ENCODE data around the gene NOX3. TPM values are rescaled to one million over a fixed set of nuclear protein-coding genes. Genes with fewer than 3 reads are reported as not detected.
"Not testable (repeated sequence)": the region's sequence is repeated elsewhere in the genome, so short reads cannot be mapped to it uniquely, and the experiment has no call there.

The NOX3 gene
- total RNA-seq, 3 donors from 2014 or later: not detected

- Mint-ChIP-seq H3K4me1 (ENCODE audit: low read depth) (no peaks in the 10 kb centered on the region), H3K4me3 (no peak overlapping the region), H3K36me3 (ENCODE audit: insufficient read depth) (no peaks in the 10 kb centered on the region), H3K9me3 (no peaks in the 10 kb centered on the region), H3K27me3 (ENCODE audit: low read depth) (peaks cover 5% of the 10 kb centered on the region)
- ATAC-seq: no peak
- no peak for DNase-seq
Measured at GRCh38 chr6:155366325-155366724, 89.3 kb downstream of the NOX3 start.

GRCh38 chr6:155364844-155365437 is 90.7 kb downstream of the NOX3 start:
- Mint-ChIP-seq H3K36me3 (ENCODE audit: insufficient read depth) (no peaks in the 10 kb centered on the region), H3K4me1 (ENCODE audit: low read depth) (no peaks in the 10 kb centered on the region), H3K9me3 (no peaks in the 10 kb centered on the region), H3K4me3 (no peak overlapping the region), H3K27me3 (ENCODE audit: low read depth) (peaks cover 5% of the 10 kb centered on the region)
- no peak for DNase-seq
- no peak for ATAC-seq

- not testable (repeated sequence) for DNase-seq; H3K9me3 Mint-ChIP-seq; H3K36me3 Mint-ChIP-seq (ENCODE audit: insufficient read depth); ATAC-seq; H3K4me1 Mint-ChIP-seq (ENCODE audit: low read depth); H3K27me3 Mint-ChIP-seq (ENCODE audit: low read depth); H3K4me3 Mint-ChIP-seq
Measured at GRCh38 chr6:155364021-155364420, 91.6 kb downstream of the NOX3 start.

GRCh38 chr6:155362968-155363632 is 92.5 kb downstream of the NOX3 start:
- not testable (repeated sequence) for H3K36me3 Mint-ChIP-seq (ENCODE audit: insufficient read depth); DNase-seq; H3K9me3 Mint-ChIP-seq; H3K4me3 Mint-ChIP-seq; H3K27me3 Mint-ChIP-seq (ENCODE audit: low read depth); ATAC-seq; H3K4me1 Mint-ChIP-seq (ENCODE audit: low read depth)

DNA sequence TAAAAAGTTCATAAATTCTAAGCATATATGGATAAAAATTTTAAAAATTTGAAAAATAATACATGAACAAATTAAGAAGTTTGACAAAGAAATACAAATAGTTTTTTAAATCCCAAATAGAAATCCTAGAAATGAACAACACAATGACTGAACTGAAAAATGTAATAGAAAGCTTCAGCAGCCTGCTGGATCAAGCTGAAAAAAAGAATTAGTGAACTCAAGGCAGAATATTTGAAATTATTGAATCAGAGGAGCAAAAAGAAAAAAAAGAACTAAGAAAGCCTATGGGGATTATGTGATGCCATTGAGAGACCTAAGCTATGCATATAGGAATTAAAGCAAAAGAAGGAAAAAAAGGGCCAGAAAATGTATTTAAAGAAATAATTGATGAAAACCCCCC is 101.5 kb downstream of the NOX3 start:
- H3K9me3 Mint-ChIP-seq: peaks cover 14% of the 10 kb centered on the region
- H3K27me3 Mint-ChIP-seq (ENCODE audit: low read depth): peaks cover 11% of the 10 kb centered on the region
- H3K36me3 Mint-ChIP-seq (ENCODE audit: insufficient read depth): peaks cover 6% of the 10 kb centered on the region
- DNase-seq: no peak
- H3K4me1 Mint-ChIP-seq (ENCODE audit: low read depth): no peaks in the 10 kb centered on the region
- ATAC-seq: no peak
- H3K4me3 Mint-ChIP-seq: no peak overlapping the region

DNA sequence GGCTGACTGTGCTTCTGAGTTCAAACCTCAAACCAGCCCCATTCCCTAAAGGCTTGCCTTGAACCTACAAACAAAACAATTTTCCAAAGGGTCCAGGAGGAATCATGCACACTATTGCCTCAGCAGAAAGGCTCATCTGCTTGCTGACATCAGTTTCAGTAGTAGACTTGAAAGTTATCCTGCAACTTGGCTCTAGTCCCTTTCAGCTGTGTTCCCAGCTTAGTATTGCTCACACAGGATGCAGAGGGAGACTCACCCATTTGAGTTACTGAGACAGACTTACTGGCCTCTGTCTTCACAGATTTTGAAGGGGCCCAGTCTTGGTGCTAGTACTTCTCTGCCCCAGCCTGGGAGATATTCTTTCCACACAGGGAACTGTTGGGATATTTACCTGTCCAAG is 102.8 kb downstream of the NOX3 start:
- Mint-ChIP-seq H3K27me3 (ENCODE audit: low read depth) (peaks cover 11% of the 10 kb centered on the region), H3K4me1 (ENCODE audit: low read depth) (peaks cover 1% of the 10 kb centered on the region), H3K36me3 (ENCODE audit: insufficient read depth) (peaks cover 6% of the 10 kb centered on the region), H3K9me3 (peaks cover 16% of the 10 kb centered on the region), H3K4me3 (no peak overlapping the region)
- ATAC-seq (no peak), DNase-seq (no peak)

DNA sequence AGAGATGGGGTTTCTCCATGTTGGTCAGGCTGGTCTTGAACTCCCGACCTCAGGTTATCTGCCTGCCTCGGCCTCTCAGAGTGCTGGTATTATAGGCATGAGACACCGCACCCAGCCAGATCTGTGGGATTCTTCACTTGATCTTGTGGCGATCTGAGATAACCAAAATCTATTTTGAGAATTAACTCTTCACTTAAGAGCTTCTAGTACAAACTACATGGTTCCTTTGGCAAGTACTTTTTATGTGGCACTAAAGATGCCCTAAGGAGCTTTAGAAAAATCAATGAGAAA is 103.6 kb downstream of the NOX3 start:
- H3K4me1 Mint-ChIP-seq (ENCODE audit: low read depth): peaks cover 1% of the 10 kb centered on the region
- no peak overlapping the region for H3K4me3 Mint-ChIP-seq
- no peak for DNase-seq
- H3K27me3 Mint-ChIP-seq (ENCODE audit: low read depth): peaks cover 11% of the 10 kb centered on the region
- H3K9me3 Mint-ChIP-seq: peaks cover 24% of the 10 kb centered on the region
- peaks cover 6% of the 10 kb centered on the region for H3K36me3 Mint-ChIP-seq (ENCODE audit: insufficient read depth)
- no peak for ATAC-seq

DNA sequence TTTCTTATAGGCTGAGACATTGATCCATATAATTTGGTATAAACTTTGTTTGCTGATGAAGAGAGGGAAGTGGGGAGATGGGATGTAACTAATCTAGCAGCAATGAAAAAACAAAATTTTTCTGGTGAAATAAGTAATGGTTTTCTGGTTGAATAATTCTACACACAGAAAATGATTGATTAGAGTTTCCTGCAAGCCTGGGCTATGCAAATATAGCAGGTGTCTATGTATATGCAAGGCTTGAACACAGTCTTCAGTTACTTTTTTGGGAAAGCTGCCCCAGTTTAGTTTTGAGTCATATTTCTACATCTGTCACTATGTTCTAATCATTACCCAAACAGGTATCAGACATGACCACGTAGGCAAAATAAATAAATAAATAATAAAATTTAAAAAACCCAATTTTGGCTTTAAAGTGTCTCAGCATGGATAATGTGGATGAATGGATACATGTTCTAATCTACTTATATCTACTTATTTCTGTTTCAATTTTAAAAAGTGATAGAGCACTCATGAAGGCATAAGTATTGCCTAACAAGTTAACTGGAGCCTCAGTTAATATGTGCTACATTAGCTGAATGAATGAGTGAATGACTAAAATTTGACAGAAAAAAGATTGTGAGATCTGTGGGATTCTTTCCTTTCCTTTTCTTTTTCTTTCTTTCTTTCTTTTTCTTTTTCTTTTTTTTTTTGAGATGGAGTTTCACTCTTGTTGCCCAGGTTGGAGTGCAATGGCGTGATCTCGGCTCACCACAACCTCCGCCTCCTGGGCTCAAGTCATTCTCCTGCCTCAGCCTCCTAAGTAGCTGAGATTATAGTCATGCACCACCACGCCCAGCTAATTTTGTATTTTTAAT is 104.1 kb downstream of the NOX3 start:
- Mint-ChIP-seq H3K27me3 (ENCODE audit: low read depth) (peaks cover 14% of the 10 kb centered on the region), H3K36me3 (ENCODE audit: insufficient read depth) (peaks cover 6% of the 10 kb centered on the region), H3K9me3 (peaks cover 29% of the 10 kb centered on the region), H3K4me3 (no peak overlapping the region), H3K4me1 (ENCODE audit: low read depth) (peaks cover 1% of the 10 kb centered on the region)
- ATAC-seq (no peak), DNase-seq (no peak)

- H3K4me3 Mint-ChIP-seq: no peak overlapping the region
Measured at GRCh38 chr6:155349956-155350355, 105.7 kb downstream of the NOX3 start.

GRCh38 chr6:155349129-155349528 is 106.5 kb downstream of the NOX3 start:
- H3K36me3 Mint-ChIP-seq (ENCODE audit: insufficient read depth): no peaks in the 10 kb centered on the region
- no peak overlapping the region for H3K4me3 Mint-ChIP-seq
- H3K9me3 Mint-ChIP-seq: peaks cover 30% of the 10 kb centered on the region
- peaks cover 10% of the 10 kb centered on the region for H3K27me3 Mint-ChIP-seq (ENCODE audit: low read depth)
- H3K4me1 Mint-ChIP-seq (ENCODE audit: low read depth): peaks cover 1% of the 10 kb centered on the region
- DNase-seq: no peak
- no peak for ATAC-seq

More at GRCh38 chr6:155349956-155350355, 105.7 kb downstream of the NOX3 start:
- H3K9me3 Mint-ChIP-seq: peaks cover 37% of the 10 kb centered on the region
- H3K4me1 Mint-ChIP-seq (ENCODE audit: low read depth): peaks cover 1% of the 10 kb centered on the region
- peaks cover 10% of the 10 kb centered on the region for H3K27me3 Mint-ChIP-seq (ENCODE audit: low read depth)
- DNase-seq (no peak), ATAC-seq (no peak)
- peaks cover 4% of the 10 kb centered on the region for H3K36me3 Mint-ChIP-seq (ENCODE audit: insufficient read depth)

DNA sequence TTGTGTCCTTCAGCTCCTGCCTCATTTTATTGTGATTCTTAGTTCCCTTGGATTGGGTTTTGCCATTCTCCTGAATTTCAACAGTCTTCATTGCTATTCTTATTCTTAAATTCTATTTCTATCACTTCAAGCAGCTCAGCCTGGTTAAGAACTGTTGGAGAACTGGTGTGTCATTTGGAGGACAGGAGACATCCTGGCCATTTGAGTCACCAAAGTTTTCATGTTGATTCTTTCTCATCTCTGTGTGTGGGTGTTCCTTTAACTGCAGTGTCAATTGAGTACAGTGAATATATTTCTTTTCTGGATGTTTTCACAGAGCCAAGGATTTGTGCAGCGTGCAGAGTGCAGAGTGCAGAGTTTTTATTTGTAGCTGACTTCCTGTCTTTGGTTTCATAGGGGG is 107.8 kb downstream of the NOX3 start:
- Mint-ChIP-seq H3K27me3 (ENCODE audit: low read depth) (peaks cover 10% of the 10 kb centered on the region), H3K9me3 (peaks cover 29% of the 10 kb centered on the region), H3K4me1 (ENCODE audit: low read depth) (peaks cover 1% of the 10 kb centered on the region), H3K4me3 (no peak overlapping the region), H3K36me3 (ENCODE audit: insufficient read depth) (no peaks in the 10 kb centered on the region)
- ATAC-seq (no peak), DNase-seq (no peak)

DNA sequence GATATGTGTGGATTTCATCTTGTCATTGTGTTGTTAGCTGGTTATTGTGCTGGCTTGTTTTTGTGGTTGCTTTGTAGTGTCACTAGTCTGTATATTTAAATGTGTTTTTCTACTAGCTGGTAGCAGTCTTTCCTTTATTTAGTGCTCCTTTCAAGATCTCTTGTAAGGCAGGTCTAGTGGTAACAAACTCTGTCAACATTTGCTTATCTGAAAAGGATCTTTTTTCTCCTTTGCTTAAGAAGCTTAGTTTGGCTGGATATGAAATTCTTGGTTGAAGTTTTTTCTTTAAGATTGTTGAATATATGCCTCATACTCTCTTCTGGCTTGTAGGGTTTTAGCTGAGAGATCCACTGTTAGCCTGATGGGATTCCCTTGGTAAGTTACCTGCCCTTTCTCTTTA is 108.7 kb downstream of the NOX3 start:
- Mint-ChIP-seq H3K36me3 (ENCODE audit: insufficient read depth) (no peaks in the 10 kb centered on the region), H3K4me1 (ENCODE audit: low read depth) (peaks cover 1% of the 10 kb centered on the region), H3K9me3 (peaks cover 29% of the 10 kb centered on the region), H3K4me3 (no peak overlapping the region), H3K27me3 (ENCODE audit: low read depth) (peaks cover 7% of the 10 kb centered on the region)
- ATAC-seq: no peak
- no peak for DNase-seq
